IMR-90 (cell line): ENCODE results near the gene STAMBPL1. TPM values are rescaled to one million over a fixed set of nuclear protein-coding genes. Genes with fewer than 3 reads are reported as not detected.

Experiments used
- ATAC-seq: fragments of 200-7000 bp; cut with Tn5 transposase; 2 replicates; pipeline ENCODE4 v1.9.1; 2020; ENCODE audit warnings: low read depth, mild to moderate bottlenecking, moderate library complexity
- BruUV-seq: library from RNA; stranded (reverse); fragments of 400-500 nt; replicated peaks from 2 replicates; lab custom pipeline; 2021; lab: Mats Ljungman, UMichigan
- CTCF ChIA-PET: fragments of 300-600 bp; formaldehyde crosslinking; extraction: SDS; loops from one replicate; lab custom pipeline; 2021; ENCODE audit warnings: antibody characterized with exemption; lab: Yijun Ruan, JAX
- POLR2A ChIA-PET: fragments of 300-600 bp; sonication (Branson Sonifier 250); formaldehyde crosslinking; loops from one replicate; lab custom pipeline; 2022; ENCODE audit warnings: antibody characterized with exemption; ENCODE audit not compliant: unreplicated experiment; lab: Charles Lee
- DNase-seq: peaks from one replicate; pipeline ENCODE4 v3.0.0; 2013
- H2AFZ ChIP-seq: replicated peaks from 2 replicates; pipeline ENCODE3; 2013; ENCODE audit warnings: low read length, mild to moderate bottlenecking; ENCODE audit not compliant: poor library complexity
- H2AK5ac ChIP-seq: 2 replicates; pipeline ENCODE4 v1.6.1; 2013; ENCODE audit warnings: low read depth, low read length, inconsistent platforms
- H2AK9ac ChIP-seq: replicated peaks from 2 replicates; pipeline ENCODE3; 2013; ENCODE audit warnings: mild to moderate bottlenecking, low read depth, low read length, moderate library complexity; ENCODE audit not compliant: poor library complexity
- H2BK120ac ChIP-seq: 2 replicates; pipeline ENCODE4 v1.6.1; 2013; ENCODE audit warnings: low read depth, low read length, inconsistent platforms
- H2BK15ac ChIP-seq: 3 replicates; pipeline ENCODE4 v1.6.1; 2013; ENCODE audit warnings: low read depth, low read length, inconsistent platforms
- H2BK20ac ChIP-seq: 2 replicates; pipeline ENCODE4 v1.6.1; 2013; ENCODE audit warnings: low read depth, mild to moderate bottlenecking, inconsistent platforms, low read length, moderate library complexity
- H2BK5ac ChIP-seq: 2 replicates; pipeline ENCODE4 v1.6.1; 2013; ENCODE audit warnings: mild to moderate bottlenecking, low read depth, low read length, inconsistent platforms; ENCODE audit not compliant: poor library complexity, severe bottlenecking
- H3K14ac ChIP-seq: replicated peaks from 2 replicates; pipeline ENCODE4 v1.6.1; 2013; ENCODE audit warnings: low read depth, low read length, inconsistent platforms
- H3K18ac ChIP-seq: 2 replicates; pipeline ENCODE4 v1.6.1; 2013; ENCODE audit warnings: low read depth, low read length, control low read depth
- H3K23ac ChIP-seq: 2 replicates; pipeline ENCODE4 v1.6.1; 2013; ENCODE audit warnings: low read depth, low read length, inconsistent platforms
- H3K27ac ChIP-seq: 2 replicates; pipeline ENCODE4 v1.5.1; 2013; ENCODE audit warnings: mild to moderate bottlenecking, control low read depth, low read length; ENCODE audit not compliant: insufficient read depth
- H3K27me3 ChIP-seq: 2 replicates; pipeline ENCODE4 v1.6.1; 2013; ENCODE audit warnings: low read length; ENCODE audit not compliant: control insufficient read depth, insufficient read depth
- H3K36me3 ChIP-seq: 2 replicates; pipeline ENCODE4 v1.6.1; 2013; ENCODE audit warnings: low read length, mixed read lengths; ENCODE audit not compliant: control insufficient read depth, insufficient read depth
- H3K4ac ChIP-seq: 2 replicates; pipeline ENCODE4 v1.6.1; 2013; ENCODE audit warnings: low read depth, low read length, inconsistent platforms
- H3K4me1 ChIP-seq: 2 replicates; pipeline ENCODE4 v1.6.1; 2013; ENCODE audit warnings: low read length, mixed read lengths; ENCODE audit not compliant: control insufficient read depth, insufficient read depth
- H3K4me2 ChIP-seq: 2 replicates; pipeline ENCODE4 v1.6.1; 2013; ENCODE audit warnings: low read depth, mild to moderate bottlenecking, control low read depth, low read length, moderate library complexity
- H3K4me3 ChIP-seq: 2 replicates; pipeline ENCODE4 v1.5.1; 2013; ENCODE audit warnings: low read depth, mild to moderate bottlenecking, control low read depth, low read length, moderate library complexity; ENCODE audit not compliant: insufficient read depth
- H3K56ac ChIP-seq: 2 replicates; pipeline ENCODE4 v1.6.1; 2013; ENCODE audit warnings: low read length, inconsistent platforms; ENCODE audit not compliant: insufficient read depth; ENCODE audit errors: extremely low read depth
- H3K79me1 ChIP-seq, 2 experiments: 2 replicates each; pipeline ENCODE4 v1.6.1; 2013; ENCODE audit warnings: low read length in 2 of 2, inconsistent platforms in 1 of 2, low read depth in 1 of 2
- H3K9ac ChIP-seq: 2 replicates; pipeline ENCODE4 v1.6.1; 2013; ENCODE audit warnings: low read depth, low read length, control low read depth
- H3K9me1 ChIP-seq: 2 replicates; pipeline ENCODE4 v1.6.1; 2013; ENCODE audit warnings: low read length, inconsistent platforms; ENCODE audit not compliant: insufficient read depth
- H3K9me3 ChIP-seq: 2 replicates; pipeline ENCODE4 v1.6.1; 2013; ENCODE audit warnings: low read length; ENCODE audit not compliant: control insufficient read depth, insufficient read depth
- H4K20me1 ChIP-seq: 2 replicates; pipeline ENCODE4 v1.6.1; 2013; ENCODE audit warnings: low read length, inconsistent platforms; ENCODE audit not compliant: insufficient read depth
- H4K5ac ChIP-seq: 2 replicates; pipeline ENCODE4 v1.6.1; 2013; ENCODE audit warnings: mild to moderate bottlenecking, low read depth, low read length, control low read depth
- H4K8ac ChIP-seq, 2 experiments: 2 replicates each; pipeline ENCODE4 v1.6.1; 2013; ENCODE audit warnings: low read depth in 2 of 2, low read length in 2 of 2, control low read depth in 1 of 2, inconsistent platforms in 1 of 2
- H4K91ac ChIP-seq: 2 replicates; pipeline ENCODE4 v1.6.1; 2013; ENCODE audit warnings: low read depth, low read length, inconsistent platforms; ENCODE audit not compliant: insufficient read depth
- CEBPB ChIP-seq: IDR thresholded peaks from 2 replicates; pipeline ENCODE4 v1.6.1; 2012; ENCODE audit warnings: low read depth, low read length, improper control_type of control experiment
- CHD1 ChIP-seq: IDR thresholded peaks from 2 replicates; pipeline ENCODE4 v1.6.1; 2012; ENCODE audit warnings: low read depth, low read length, improper control_type of control experiment
- WGBS, 2 experiments: methylation state at CpG; one replicate each; pipeline versions ENCODE4 v1.1.5 to v1.1.7; 2013; ENCODE audit warnings: missing lambda C conversion rate in 2 of 2; ENCODE audit not compliant: insufficient read length in 1 of 2; ENCODE audit errors: extremely low coverage in 2 of 2; 5-methylcytosine and 5-hydroxymethylcytosine counted together
- dilution Hi-C: fragments of 300-500 bp; cut with HindIII; formaldehyde crosslinking; loops from one replicate; pipeline ENCODE4 v1.14.3; 2018; ENCODE audit warnings: low sequenced_read_pairs; ENCODE audit not compliant: unreplicated experiment
- in situ Hi-C: fragments of 300-500 bp; cut with MboI; formaldehyde crosslinking; loops from 3 replicates; pipeline ENCODE4 v1.14.3; 2019; ENCODE audit warnings: low sequenced_read_pairs, inconsistent platforms, mixed read lengths
- intact Hi-C: fragments of 100-400 bp; cut with micrococcal nuclease; formaldehyde crosslinking; loops from 2 replicates; pipeline ENCODE4 v1.10.0; 2022
- polyA plus RNA-seq, 3 experiments: library from polyadenylated mRNA; depleted of rRNA; stranded (reverse); fragments of >200 nt; gene quantifications; 2 replicates each; pipeline ENCODE4 v1.2.3, GENCODE V29; 2012; ENCODE audit warnings: low replicate concordance in 1 of 3
- total RNA-seq: library from RNA; depleted of rRNA; stranded (reverse); fragments of >200 nt; gene quantifications from 2 replicates; pipeline ENCODE4 v1.2.3, GENCODE V29; 2012

The STAMBPL1 gene
- total and polyA plus RNA-seq, 2 of the 4 experiments (the other 2 are of a cell fraction) = 26.8 to 28.1 TPM

GRCh38 chr10:88949912-88950837 is 70.1 kb downstream of the STAMBPL1 start:
- ATAC-seq (no peak), DNase-seq (no peak)
- dilution Hi-C loops (no loop called here), intact Hi-C loops (no loop called here), in situ Hi-C loops (no loop called here)
- peak overlapping the region; percentile 5; the same call in 1 of the 2 replicates for H2BK20ac ChIP-seq
- peaks cover 12% of the 10 kb centered on the region for H3K9me1 ChIP-seq
- H3K9me3 ChIP-seq = no peaks in the 10 kb centered on the region
- peaks cover 9 to 38% of the 10 kb centered on the region in 2 experiments; a peak in 3 of 4 replicates for H3K79me1 ChIP-seq
- peak overlapping the region; percentile 93 for H3K4ac ChIP-seq
- H2BK15ac ChIP-seq = peak overlapping the region; percentile 16; the same call in 1 of the 3 replicates
- peak overlapping the region; percentile 67 to 71 for H4K8ac ChIP-seq
- H3K36me3 ChIP-seq = peaks cover 13% of the 10 kb centered on the region
- H3K23ac ChIP-seq = peak overlapping the region; percentile 91
- H2BK5ac ChIP-seq = peak overlapping the region; percentile 86
- no peak overlapping the region for H2AFZ ChIP-seq
- H3K4me3 ChIP-seq = peak overlapping the region; percentile 36
- H3K14ac ChIP-seq = peak overlapping the region; percentile 59
- POLR2A ChIA-PET = interaction anchor here (0.5 to 1.1 kb wide), 5 partner anchors 17 to 1039 kb away, joined by 3 to 7 read pairs (median 3); no protein-coding TSS in a partner anchor
- BruUV-seq = no TSS peak
- peak overlapping the region; percentile 89 for H3K56ac ChIP-seq
- H3K27me3 ChIP-seq = no peaks in the 10 kb centered on the region
- peak overlapping the region; percentile 76 for H4K5ac ChIP-seq
- peak overlapping the region; percentile 42; the same call in 1 of the 2 replicates for H4K91ac ChIP-seq
- no peak overlapping the region for H2AK9ac ChIP-seq
- H3K27ac ChIP-seq = peak overlapping the region; percentile 64; the same call in 1 of the 2 replicates
- peaks cover 40% of the 10 kb centered on the region for H4K20me1 ChIP-seq
- peak overlapping the region; percentile 66 for H2BK120ac ChIP-seq
- no CpG with 5 or more reads among the region's 3 CpGs for WGBS, 2 experiments
- TF ChIP-seq CHD1 (no peak), CEBPB (peak; percentile 56; the same call in 1 of the 2 replicates)
- H2AK5ac ChIP-seq = peak overlapping the region; percentile 65
- H3K4me1 ChIP-seq = peaks cover 17% of the 10 kb centered on the region
- CTCF ChIA-PET = interaction anchor here (1.1 kb wide), 1 partner anchor 37 kb away, joined by 4 read pairs; no protein-coding TSS in a partner anchor
- peak overlapping the region; percentile 72 for H3K18ac ChIP-seq
- H3K9ac ChIP-seq = peak overlapping the region; percentile 98
- peak overlapping the region; percentile 70 for H3K4me2 ChIP-seq
